Measurements from ENCODE around the gene GALNT2. TPM values are rescaled to one million over a fixed set of nuclear protein-coding genes. Genes with fewer than 3 reads are reported as not detected.

The GALNT2 gene
- total and polyA plus RNA-seq, 2 of the 4 experiments (the other 2 are of a cell fraction): 50.4 to 189 TPM

DNA sequence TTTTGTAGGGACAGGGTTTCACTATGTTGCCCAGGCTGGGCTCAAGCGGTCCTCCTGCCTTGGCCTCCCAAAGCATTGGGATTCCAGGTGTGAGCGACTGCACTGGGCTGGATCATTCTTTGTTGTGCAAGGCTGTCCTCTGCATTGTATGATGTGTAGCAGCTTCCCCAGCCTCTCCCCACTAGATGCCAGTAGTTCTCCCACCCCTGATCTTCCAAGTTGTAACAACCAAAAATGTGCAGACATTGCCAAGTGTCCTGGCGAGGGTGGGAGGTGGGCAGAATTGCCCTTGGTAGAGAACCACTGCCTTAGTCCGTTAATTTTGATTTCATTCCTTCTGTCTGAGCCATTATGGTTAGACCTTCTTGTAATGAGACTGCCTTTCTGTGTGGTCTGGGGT, 7.2 kb downstream of the GALNT2 start:
- no peak overlapping the region for H2AK9ac ChIP-seq (replicated peaks; ENCODE audit: low read depth, low read length, poor library complexity)
- H4K20me1 ChIP-seq (ENCODE audit: insufficient read depth, low read length): peaks cover 76% of the 10 kb centered on the region
- CTCF ChIA-PET: no interaction called here
- no peak overlapping the region for H3K9ac ChIP-seq (ENCODE audit: low read depth, low read length)
- H3K4me2 ChIP-seq (ENCODE audit: low read depth, low read length): no peak overlapping the region
- DNase-seq (no peak), ATAC-seq (ENCODE audit: low read depth) (no peak)
- H3K9me1 ChIP-seq (ENCODE audit: insufficient read depth, low read length): peaks cover 47% of the 10 kb centered on the region
- H3K4me1 ChIP-seq (ENCODE audit: control insufficient read depth, insufficient read depth, low read length): peaks cover 32% of the 10 kb centered on the region
- H3K4me3 ChIP-seq (ENCODE audit: insufficient read depth, low read depth, low read length): no peak overlapping the region
- H2BK120ac ChIP-seq (ENCODE audit: low read depth, low read length): no peak overlapping the region; the same call in 1 of the 2 replicates
- POLR2A ChIA-PET (ENCODE audit: unreplicated experiment): no interaction called here
- H3K23ac ChIP-seq (ENCODE audit: low read depth, low read length): no peak overlapping the region
- no peak overlapping the region for H4K5ac ChIP-seq (ENCODE audit: low read depth, low read length)
- dilution Hi-C loops (cut with HindIII; ENCODE audit: low sequenced_read_pairs, unreplicated experiment) (no loop called here), in situ Hi-C loops (cut with MboI; ENCODE audit: low sequenced_read_pairs) (no loop called here), intact Hi-C loops (cut with micrococcal nuclease) (no loop called here)
- H2AK5ac ChIP-seq (ENCODE audit: low read depth, low read length): peak overlapping the region; percentile 34; the same call in 1 of the 2 replicates
- H4K91ac ChIP-seq (ENCODE audit: insufficient read depth, low read depth, low read length): 0 out of 2 replicates have a peak overlapping the region, but pooled peaks have one; percentile 5
- H4K8ac ChIP-seq (ENCODE audit: low read depth in 2 of 2, low read length in 2 of 2): no peak overlapping the region
- H3K14ac ChIP-seq (replicated peaks; ENCODE audit: low read depth, low read length): no peak overlapping the region
- no peak overlapping the region for H3K27ac ChIP-seq (ENCODE audit: insufficient read depth, low read length)
- WGBS, 2 experiments (ENCODE audit: extremely low coverage in 2 of 2, insufficient read length in 1 of 2): no CpG with 5 or more reads among the region's 4 CpGs
- H2BK15ac ChIP-seq (ENCODE audit: low read depth, low read length): peak overlapping the region; percentile 37; the same call in 1 of the 3 replicates
- no peak overlapping the region for H2BK5ac ChIP-seq (ENCODE audit: low read depth, low read length, poor library complexity, severe bottlenecking)
- H3K56ac ChIP-seq (ENCODE audit: extremely low read depth, insufficient read depth, low read length): no peak overlapping the region
- no peaks in the 10 kb centered on the region for H3K9me3 ChIP-seq (ENCODE audit: control insufficient read depth, insufficient read depth, low read length)
- H3K27me3 ChIP-seq (ENCODE audit: control insufficient read depth, insufficient read depth, low read length): no peaks in the 10 kb centered on the region
- H3K18ac ChIP-seq (ENCODE audit: low read depth, low read length): no peak overlapping the region
- H3K4ac ChIP-seq (ENCODE audit: low read depth, low read length): peak overlapping the region; percentile 30; the same call in 1 of the 2 replicates
- H2AFZ ChIP-seq (replicated peaks; ENCODE audit: low read length, poor library complexity): no peak overlapping the region
- no TSS peak for BruUV-seq (replicated peaks)
- no peak overlapping the region for H2BK20ac ChIP-seq (ENCODE audit: low read depth, low read length)
- TF ChIP-seq FOS (IDR thresholded peaks at IDR 0.05; ENCODE audit: low read depth, low read length): no peak
- 0 out of 2 replicates have a peak, but pooled peaks have one; percentile 22 for TF ChIP-seq CEBPB (IDR thresholded peaks at IDR 0.05; ENCODE audit: low read depth, low read length)
- peaks cover 6% of the 10 kb centered on the region; the same call in 1 of the 2 replicates for H3K36me3 ChIP-seq (ENCODE audit: control insufficient read depth, insufficient read depth, low read length)
- H3K79me1 ChIP-seq (ENCODE audit: low read depth in 1 of 2, low read length in 2 of 2): peaks cover 32 to 94% of the 10 kb centered on the region in 2 experiments

Data from IMR-90 (cell line).